GM18909 (cell line): ENCODE measurements around the gene PRICKLE4.
"Not testable (repeated sequence)": the region's sequence is repeated elsewhere in the genome, so short reads cannot be mapped to it uniquely, and the experiment has no call there.

Experiments
- ATAC-seq: cut with Tn5 transposase; IDR thresholded peaks from one replicate; pipeline ENCODE4 v1.9.1; 2021; ENCODE audit warnings: mild to moderate bottlenecking; ENCODE audit not compliant: unreplicated experiment, poor library complexity

The PRICKLE4 gene

DNA sequence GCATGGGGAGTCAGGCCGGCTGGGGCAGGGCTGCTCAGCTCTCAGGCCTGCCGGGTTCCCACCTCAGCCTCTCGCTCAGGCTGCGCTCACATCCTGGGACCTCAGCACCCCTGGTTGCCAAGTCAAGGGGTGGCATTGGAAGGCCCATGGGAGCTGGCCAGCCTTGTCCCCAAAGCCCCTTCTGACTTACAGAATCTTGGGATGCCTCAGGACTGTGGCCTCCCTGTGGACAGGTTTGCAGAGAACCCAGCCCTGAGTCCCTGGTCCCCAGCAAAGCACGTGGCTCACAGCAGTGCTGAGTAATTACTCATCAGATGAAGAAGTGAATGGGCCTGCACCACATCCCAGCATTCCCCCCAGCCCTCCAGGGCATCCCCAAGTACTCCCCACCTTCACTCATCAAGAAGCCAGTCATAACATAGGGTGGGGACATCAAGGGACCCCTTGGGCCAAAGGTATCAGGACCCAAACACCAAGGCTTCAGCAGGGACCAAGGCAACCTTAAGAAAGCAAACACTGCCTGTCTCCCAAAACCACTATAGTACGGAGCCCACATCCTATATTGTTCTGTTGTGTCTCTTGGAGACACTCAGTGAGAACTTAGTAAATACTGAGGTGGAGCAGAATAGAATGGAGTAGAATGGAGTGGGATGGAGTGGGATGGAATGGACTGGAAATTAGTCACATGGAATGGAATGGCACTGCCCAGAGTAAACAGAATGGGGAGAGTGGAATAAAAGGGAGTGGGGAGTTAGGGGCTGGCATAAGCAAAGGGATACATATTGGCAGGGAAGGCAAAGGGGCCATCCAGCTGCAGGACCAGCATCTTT is 37.0 kb upstream of the PRICKLE4 start:
- no peak for ATAC-seq

DNA sequence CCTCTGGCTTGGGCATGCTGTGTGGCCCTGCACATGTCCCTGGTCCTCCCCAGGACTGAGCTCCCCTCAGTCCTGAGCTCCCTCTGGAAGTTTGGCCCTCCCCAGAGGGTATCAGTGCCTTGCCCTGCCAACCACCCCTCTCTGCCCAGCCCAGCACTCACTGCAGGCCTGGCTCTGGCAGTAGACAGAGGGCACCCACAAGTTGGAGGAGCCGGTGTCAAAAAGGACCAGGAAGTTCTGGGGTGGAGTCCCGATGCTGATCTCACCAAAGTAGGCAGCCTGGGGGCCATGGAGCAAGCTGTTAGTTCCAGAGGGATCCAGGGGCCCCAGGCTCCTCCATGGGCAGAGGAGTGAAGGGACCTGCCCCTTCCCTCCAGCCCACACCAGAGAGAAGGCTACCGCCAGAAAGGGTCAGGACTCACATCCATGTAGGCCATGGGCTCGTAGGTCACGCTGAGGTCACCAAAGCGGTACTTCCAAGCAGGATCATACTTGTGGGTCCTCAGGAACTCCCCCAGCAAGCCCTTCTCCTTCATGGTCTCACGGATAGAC is 36.3 kb upstream of the PRICKLE4 start:
- ATAC-seq: no peak

- ATAC-seq: no peak
Measured at GRCh38 chr6:41746107-41746506, 34.5 kb upstream of the PRICKLE4 start.

- ATAC-seq: no peak
Measured at GRCh38 chr6:41747256-41748101, 33.1 kb upstream of the PRICKLE4 start, which contains the start of gene PGC. PGC (minus strand) TSS chr6:41747397; CDS start chr6:41747334, 63 bp downstream.

- ATAC-seq: no peak
Measured at GRCh38 chr6:41748102-41748477, 32.5 kb upstream of the PRICKLE4 start.

DNA sequence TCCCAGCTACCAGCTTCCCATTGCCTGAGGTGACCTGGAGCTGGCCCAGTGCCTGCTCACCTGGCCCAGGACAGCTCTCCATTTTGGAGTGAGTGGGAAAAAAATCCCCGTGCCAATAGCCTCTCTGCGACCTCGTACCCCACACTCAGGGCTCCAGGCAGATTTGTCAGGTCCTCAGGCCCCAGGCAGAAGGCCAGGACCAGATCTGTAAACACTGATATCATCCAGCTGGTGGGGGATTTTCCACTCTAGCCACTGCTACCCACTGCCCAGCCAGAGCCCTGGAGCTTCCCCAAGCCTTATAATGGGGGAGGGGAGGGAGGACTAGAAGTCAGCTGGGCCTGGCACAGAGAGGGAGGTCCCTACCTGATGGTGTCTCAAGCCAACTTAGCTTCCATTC is 32.0 kb upstream of the PRICKLE4 start:
- ATAC-seq: no peak

DNA sequence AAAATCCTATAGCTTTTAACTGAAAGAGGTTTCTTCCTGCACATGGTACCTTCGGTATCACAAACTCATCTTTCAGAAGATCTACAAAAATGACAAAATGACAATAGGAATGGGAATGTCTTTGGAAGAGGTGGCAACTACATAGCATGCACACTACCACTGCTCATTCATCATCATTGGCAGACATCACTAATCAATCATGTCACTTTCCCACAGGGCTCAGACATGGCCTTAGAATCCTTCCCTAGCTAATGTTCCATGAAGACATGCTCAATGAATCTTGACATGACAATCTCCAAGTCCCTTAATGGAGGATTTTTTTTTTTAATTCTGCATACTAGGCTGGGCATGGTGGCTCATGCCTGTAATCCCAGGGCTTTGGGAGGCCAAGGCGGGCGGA is 30.2 kb upstream of the PRICKLE4 start:
- ATAC-seq: no peak

GRCh38 chr6:41755895-41756294 is 24.7 kb upstream of the PRICKLE4 start:
- no peak for ATAC-seq

GRCh38 chr6:41756354-41756753 is 24.2 kb upstream of the PRICKLE4 start:
- ATAC-seq: no peak

DNA sequence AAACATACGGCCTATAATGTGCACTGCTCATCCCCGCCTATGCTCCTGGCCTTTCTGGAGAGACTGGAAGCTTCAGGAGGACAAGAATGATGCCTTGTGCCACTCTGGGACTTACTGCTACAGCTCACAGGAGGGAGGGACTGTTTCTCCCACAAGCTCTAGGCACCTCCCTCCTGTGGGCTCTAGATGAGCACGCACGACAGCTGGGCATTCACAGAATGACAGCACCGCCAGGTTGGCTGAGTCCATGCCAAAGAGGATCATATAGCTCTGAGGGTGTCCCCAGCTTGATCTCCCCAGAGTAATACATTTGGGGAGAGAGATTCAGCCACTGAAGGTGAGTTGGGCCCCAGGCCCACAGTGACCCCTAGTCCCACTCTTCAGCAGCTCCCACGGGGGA is 23.3 kb upstream of the PRICKLE4 start:
- ATAC-seq: no peak

DNA sequence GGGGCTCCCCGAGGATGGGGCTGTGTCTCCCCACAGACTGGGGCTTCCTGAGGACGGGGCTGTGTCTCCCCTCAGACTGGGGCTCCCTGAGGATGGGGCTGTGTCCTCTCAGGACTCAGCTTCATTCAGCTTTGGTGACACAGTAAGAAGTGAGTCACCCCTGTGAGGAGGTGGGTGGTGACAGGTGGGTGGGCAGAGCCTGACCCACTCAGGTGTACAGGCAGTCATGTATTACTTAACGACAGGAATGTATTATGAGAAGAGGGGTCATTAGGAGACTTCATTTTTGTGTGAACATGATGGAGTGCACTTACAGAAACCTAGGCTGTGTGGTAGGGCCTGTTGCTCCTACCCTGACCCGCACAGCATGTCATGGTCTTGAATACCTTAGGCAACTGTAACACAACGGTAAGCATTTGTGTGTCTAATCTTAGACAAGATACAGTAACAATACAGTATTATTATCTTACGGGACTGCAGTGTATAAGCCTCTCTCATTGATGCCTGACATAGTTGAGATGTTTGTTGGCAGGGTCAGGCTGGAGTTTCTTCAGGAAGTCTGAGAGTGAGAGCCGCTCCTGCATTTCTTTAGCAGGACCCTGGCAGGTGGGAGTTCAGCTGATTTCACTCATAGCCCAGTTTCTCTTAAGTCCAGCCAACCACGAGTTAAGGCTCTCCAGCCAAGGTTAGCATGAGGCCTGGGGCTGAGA is 22.5 kb upstream of the PRICKLE4 start:
- no peak for ATAC-seq

DNA sequence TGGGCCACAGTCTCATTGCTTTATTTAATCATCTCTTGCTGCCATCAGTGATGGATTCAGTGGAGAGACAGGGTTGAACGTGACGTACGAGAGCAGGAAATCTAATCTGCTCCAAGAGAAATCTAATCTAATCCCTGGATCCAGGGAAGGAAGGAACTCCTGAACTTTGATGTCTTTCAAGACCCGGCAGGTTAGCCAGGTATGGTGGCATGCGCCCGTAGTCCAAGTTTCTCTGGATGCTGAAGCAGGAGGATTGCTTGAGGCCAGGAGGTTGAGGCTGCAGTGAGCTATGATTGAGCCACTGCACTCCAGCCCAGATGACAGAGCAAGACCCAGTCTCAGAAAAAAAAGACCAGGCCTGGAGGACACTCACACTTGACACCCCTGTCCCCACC is 21.9 kb upstream of the PRICKLE4 start:
- no peak for ATAC-seq

DNA sequence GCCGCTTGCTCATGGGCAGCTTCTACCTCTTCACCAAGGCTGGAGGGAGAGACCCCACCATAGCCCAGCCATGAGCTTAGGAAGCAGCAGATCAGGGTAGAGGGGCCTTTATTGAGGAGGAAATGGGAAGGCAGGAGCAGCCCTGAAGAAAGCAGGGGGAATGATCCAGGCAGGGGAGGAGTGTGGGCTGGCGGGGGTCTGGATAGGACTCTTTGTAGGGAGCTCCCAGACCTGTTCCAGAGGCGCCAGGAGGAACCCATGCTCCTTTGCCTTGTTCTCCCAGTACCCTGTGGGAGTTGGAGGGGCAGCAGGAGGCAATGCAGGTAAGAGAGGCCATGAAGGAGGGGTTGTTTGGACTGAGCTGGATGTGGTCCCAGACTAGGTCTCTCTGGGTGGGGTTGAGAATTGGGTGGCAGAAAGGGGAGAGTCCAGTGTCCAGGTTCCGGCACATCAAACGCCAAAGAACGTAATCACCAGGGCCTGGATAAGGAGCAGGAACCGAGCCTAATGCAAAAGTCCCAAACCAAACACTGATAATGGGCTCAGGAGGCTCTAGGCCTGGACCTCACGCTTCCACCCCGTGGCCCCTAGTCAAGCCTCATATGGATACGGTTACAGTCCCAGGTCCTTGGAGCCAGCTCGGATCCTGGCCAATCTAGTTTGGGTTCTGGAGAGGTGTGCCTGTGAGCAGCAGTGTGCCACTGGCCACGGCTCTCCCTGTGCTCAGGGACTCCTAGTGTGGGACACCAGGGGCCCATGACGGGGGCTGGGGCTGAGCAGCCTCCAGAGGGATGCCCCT is 21.3 kb upstream of the PRICKLE4 start:
- ATAC-seq: no peak

DNA sequence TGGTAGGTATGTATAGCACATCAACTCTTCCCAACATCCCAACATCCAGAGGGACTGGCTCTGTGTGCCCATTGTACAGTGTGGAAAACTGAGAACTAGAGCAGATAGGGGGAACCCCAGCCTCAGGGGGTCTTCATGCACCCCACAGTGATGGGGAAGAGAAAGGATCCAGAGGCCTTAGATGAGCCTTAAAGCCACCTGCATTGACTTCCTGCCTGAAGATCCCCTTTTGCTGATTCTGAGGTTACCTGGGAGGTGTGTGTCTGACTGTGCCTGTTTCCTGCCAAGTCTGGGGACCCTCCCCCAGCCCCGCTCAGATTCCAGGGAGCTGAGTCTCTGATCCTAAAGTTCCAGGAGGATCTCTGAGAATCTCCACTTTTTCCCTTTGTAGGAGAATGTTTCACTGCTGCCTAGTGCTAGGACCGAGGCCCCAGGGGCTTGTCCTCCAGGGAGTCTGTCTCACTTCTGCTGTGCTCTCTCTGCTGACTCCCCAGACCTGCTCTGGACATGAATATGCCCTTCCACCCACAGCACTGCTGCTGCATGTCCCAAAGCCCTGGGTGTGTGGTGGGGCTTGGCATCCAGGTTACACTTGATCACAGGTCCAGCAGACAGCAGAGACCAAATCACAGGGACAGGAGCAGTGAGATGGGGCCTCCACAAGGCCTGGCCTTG is 20.5 kb upstream of the PRICKLE4 start:
- no peak for ATAC-seq

- ATAC-seq: no peak
Measured at GRCh38 chr6:41763470-41763869, 17.1 kb upstream of the PRICKLE4 start.

DNA sequence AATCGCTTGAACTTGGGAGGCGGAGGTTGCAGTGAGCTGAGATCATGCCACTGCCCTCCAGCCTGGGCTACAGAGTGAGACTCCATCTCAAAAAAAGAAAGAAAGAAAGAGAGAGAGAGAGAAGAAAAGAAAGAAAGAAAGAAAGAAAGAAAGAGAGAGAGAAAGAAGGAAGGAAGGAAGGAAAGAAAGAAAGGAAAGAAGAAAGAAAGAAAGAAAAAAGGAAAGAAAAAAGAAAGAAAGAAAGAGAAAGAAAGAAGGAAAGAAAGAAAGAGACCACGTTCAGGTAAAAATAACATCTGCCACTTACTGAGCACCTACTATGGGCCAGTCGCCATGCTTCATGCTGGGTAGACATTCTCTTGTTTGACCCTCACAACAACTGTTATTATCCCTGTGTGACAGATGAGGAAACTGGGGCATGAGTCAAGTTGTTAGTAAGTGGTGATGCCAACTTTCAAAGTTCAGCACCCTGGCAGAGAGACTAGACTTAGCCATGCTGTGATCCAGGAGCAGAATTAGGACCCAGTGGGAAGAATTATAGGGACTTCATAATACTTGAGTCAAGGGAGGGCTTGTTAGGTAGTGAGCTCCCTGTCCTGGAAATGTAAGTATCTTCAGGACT is 14.4 kb upstream of the PRICKLE4 start:
- ATAC-seq: not testable (repeated sequence)

GRCh38 chr6:41767112-41767833 is 13.3 kb upstream of the PRICKLE4 start:
- ATAC-seq: no peak
